Testis (tissue), 3 donors: ENCODE data around the gene DACH1. TPM values are rescaled to one million over a fixed set of nuclear protein-coding genes. Genes with fewer than 3 reads are reported as not detected.

Experiments used
- DNase-seq: peaks from one replicate; pipeline ENCODE4 v3.0.0-alpha.2; 2019
- H3K27ac ChIP-seq, 2 donors: fragments of 200-600 bp; sonication (generic); one replicate each; pipeline ENCODE4 v1.5.1; 2019
- H3K27me3 ChIP-seq: fragments of 200-600 bp; sonication (generic); one replicate; pipeline ENCODE4 v1.5.1; 2019
- H3K36me3 ChIP-seq: fragments of 200-600 bp; sonication (generic); one replicate; pipeline ENCODE4 v1.5.1; 2017; ENCODE audit warnings: low read depth; ENCODE audit errors: missing control alignments
- H3K4me1 ChIP-seq: fragments of 200-600 bp; sonication (generic); one replicate; pipeline ENCODE4 v1.5.1; 2019
- H3K4me3 ChIP-seq, 2 donors: fragments of 200-600 bp; sonication (generic); one replicate each; pipeline ENCODE4 v1.5.1; 2017 to 2019
- H3K9me3 ChIP-seq: fragments of 200-600 bp; sonication (generic); one replicate; pipeline ENCODE4 v1.5.1; 2017
- POLR2A ChIP-seq: fragments of 450-650 bp; IDR thresholded peaks from one replicate; pipeline ENCODE4 v1.6.1; 2017; ENCODE audit warnings: antibody characterized with exemption, mild to moderate bottlenecking, moderate library complexity
- WGBS, 2 donors: methylation state at CpG; one replicate each; pipeline ENCODE4 v1.1.5; 2018; 5-methylcytosine and 5-hydroxymethylcytosine counted together
- intact Hi-C: fragments of 100-400 bp; cut with DNase I; formaldehyde crosslinking; loops from one replicate; pipeline ENCODE4 v1.15.1; 2023; ENCODE audit warnings: low total_unique reads
- polyA plus RNA-seq: library from polyadenylated mRNA; stranded (reverse); fragments of 350-450 nt; fragmentation: Illumina TruSeq; extraction: RNeasy Lipid Tissue Mini Kit (QIAGEN cat#74804); gene quantifications from one replicate; pipeline ENCODE4 v1.2.3, GENCODE V29; 2014; ENCODE audit warnings: low read depth, low replicate concordance; ENCODE audit not compliant: insufficient read depth
- total RNA-seq, 2 donors: library from RNA; depleted of rRNA; stranded (reverse); fragments of >200 nt; gene quantifications; one replicate each; pipeline ENCODE4 v1.2.3, GENCODE V29; 2016
- TF ChIP-seq, protein P1 (sequence below), 3 experiments: fragments of 450-650 bp in 2 of 3; fragments of 200-600 bp in 1 of 3; sonication (generic) in 1 of 3; IDR thresholded peaks; one replicate each; pipeline ENCODE4 v1.5.1; 2016 to 2019; ENCODE audit warnings: antibody characterized with exemption in 3 of 3, mild to moderate bottlenecking in 2 of 3, moderate library complexity in 1 of 3

Gene DACH1
- total and polyA plus RNA-seq, 3 donors from 2014 or later = 4.7 to 11.1 (median 5.4) TPM

DNA sequence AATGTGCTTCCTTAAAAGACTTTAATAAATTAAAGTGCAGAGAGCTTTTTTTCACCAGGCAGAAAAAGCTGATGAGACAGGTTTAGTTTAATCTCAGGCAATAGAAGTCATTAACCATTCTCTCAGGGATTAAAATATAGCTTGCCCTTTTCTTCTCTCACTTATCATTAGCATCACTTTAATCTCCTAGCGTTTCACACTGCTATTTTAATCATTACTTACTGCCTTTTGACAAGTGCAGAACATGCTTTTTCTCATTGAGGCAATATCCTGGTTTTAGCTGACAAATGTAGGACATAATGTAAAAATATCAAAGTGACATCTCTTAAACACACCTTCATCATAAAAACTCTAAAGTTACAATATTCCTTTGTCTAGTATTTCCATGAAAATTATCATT lies 94.6 kb downstream of the DACH1 start:
- Histone ChIP-seq H3K27ac (no peak overlapping the region), H3K4me1 (no peaks in the 10 kb centered on the region), H3K4me3 (no peak overlapping the region), H3K9me3 (no peaks in the 10 kb centered on the region), H3K27me3 (no peaks in the 10 kb centered on the region), H3K36me3 (no peaks in the 10 kb centered on the region)
- TF ChIP-seq, protein P1, sequence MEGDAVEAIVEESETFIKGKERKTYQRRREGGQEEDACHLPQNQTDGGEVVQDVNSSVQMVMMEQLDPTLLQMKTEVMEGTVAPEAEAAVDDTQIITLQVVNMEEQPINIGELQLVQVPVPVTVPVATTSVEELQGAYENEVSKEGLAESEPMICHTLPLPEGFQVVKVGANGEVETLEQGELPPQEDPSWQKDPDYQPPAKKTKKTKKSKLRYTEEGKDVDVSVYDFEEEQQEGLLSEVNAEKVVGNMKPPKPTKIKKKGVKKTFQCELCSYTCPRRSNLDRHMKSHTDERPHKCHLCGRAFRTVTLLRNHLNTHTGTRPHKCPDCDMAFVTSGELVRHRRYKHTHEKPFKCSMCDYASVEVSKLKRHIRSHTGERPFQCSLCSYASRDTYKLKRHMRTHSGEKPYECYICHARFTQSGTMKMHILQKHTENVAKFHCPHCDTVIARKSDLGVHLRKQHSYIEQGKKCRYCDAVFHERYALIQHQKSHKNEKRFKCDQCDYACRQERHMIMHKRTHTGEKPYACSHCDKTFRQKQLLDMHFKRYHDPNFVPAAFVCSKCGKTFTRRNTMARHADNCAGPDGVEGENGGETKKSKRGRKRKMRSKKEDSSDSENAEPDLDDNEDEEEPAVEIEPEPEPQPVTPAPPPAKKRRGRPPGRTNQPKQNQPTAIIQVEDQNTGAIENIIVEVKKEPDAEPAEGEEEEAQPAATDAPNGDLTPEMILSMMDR (IDR thresholded peaks at IDR 0.05) = no peak
- no peak for TF ChIP-seq POLR2A
- no peak for DNase-seq
- 36 to 42% methylated on average over 1 of the region's 1 CpG for WGBS, 2 donors
- intact Hi-C loops = no loop called here

- 70 to 78% methylated on average over 2 of the region's 2 CpGs for WGBS, 2 donors
Measured at GRCh38 chr13:71771144-71771543, 95.9 kb downstream of the DACH1 start.

GRCh38 chr13:71770710-71771109 lies 96.3 kb downstream of the DACH1 start:
- H3K4me1 ChIP-seq = no peaks in the 10 kb centered on the region
- TF ChIP-seq POLR2A = no peak
- TF ChIP-seq, protein P1 (IDR thresholded peaks at IDR 0.05) = no peak
- intact Hi-C loops = no loop called here

More at GRCh38 chr13:71771144-71771543, 95.9 kb downstream of the DACH1 start:
- Histone ChIP-seq H3K9me3 (no peaks in the 10 kb centered on the region), H3K27me3 (no peaks in the 10 kb centered on the region), H3K4me3 (no peak overlapping the region), H3K4me1 (no peaks in the 10 kb centered on the region), H3K36me3 (no peaks in the 10 kb centered on the region), H3K27ac (no peak overlapping the region)
- DNase-seq = no peak
- intact Hi-C loops = no loop called here
- TF ChIP-seq, protein P1 (IDR thresholded peaks at IDR 0.05) = no peak
- no peak for TF ChIP-seq POLR2A

GRCh38 chr13:71768881-71769280 lies 98.1 kb downstream of the DACH1 start:
- Histone ChIP-seq H3K4me1 (no peaks in the 10 kb centered on the region), H3K9me3 (no peaks in the 10 kb centered on the region), H3K4me3 (no peak overlapping the region), H3K27me3 (no peaks in the 10 kb centered on the region), H3K36me3 (no peaks in the 10 kb centered on the region), H3K27ac (no peak overlapping the region)
- DNase-seq = no peak
- intact Hi-C loops = no loop called here
- TF ChIP-seq, protein P1 (IDR thresholded peaks at IDR 0.05) = no peak
- TF ChIP-seq POLR2A = no peak

More at GRCh38 chr13:71770710-71771109, 96.3 kb downstream of the DACH1 start:
- no peak overlapping the region for H3K27ac ChIP-seq
- H3K27me3 ChIP-seq = no peaks in the 10 kb centered on the region
- H3K9me3 ChIP-seq = no peaks in the 10 kb centered on the region
- no peak overlapping the region for H3K4me3 ChIP-seq
- DNase-seq = no peak
- H3K36me3 ChIP-seq = no peaks in the 10 kb centered on the region

DNA sequence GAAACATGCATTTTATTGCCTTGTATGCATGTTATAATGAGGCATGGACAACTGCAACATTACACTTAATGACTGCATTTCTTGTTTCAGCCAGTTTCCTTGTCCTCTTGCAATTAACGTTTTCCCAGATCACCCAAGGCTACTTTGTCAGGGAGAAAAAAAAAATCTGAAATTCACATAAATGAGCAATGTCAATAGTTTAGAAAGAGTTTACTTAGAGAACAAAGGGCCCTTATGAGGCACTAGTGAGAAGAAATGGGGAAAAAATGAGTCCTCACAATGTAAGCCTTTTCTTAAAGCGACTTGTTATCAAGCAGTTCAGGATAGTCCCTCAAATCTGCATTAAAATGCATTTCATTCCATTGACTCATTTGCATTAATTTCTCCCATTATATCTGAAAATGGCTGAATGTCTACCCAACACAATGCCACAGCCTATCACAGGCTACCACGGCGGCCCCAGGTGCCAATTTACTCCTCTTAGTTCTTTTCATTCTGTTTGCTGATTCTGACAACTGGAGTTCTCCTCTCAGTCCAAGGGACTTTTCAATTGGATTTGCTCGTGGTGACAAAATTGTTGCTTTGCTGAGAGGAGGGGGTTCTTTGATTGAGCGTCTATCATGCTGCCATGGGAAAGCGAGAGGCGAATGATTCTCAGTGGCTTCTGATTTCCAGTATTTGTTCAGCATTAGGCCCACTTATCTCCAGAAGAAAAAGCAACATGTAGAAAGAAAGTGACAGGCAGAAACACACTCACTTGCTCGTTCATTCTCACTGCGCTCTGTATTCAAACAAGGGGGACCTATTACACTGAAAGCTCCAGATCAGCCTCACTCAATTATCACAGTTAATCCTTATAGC lies 107.1 kb downstream of the DACH1 start:
- no peak for DNase-seq
- H3K9me3 ChIP-seq = no peaks in the 10 kb centered on the region
- H3K4me3 ChIP-seq = no peak overlapping the region
- H3K4me1 ChIP-seq = no peaks in the 10 kb centered on the region
- intact Hi-C loops = no loop called here
- no peaks in the 10 kb centered on the region for H3K27me3 ChIP-seq
- H3K36me3 ChIP-seq = no peaks in the 10 kb centered on the region
- WGBS, 2 donors = 70 to 74% methylated on average over 10 of the region's 10 CpGs
- TF ChIP-seq, protein P1 (IDR thresholded peaks at IDR 0.05) = no peak
- no peak for TF ChIP-seq POLR2A
- no peak overlapping the region for H3K27ac ChIP-seq
